Fibroblast of lung (primary cell): ENCODE results near the gene NTSR1.

Source experiments
- CTCF ChIP-seq, 2 donors: IDR thresholded peaks in 1 of 2; conservative IDR thresholded peaks in 1 of 2; 1 replicate in 1 of 2; 2 replicates in 1 of 2; pipeline ENCODE4 v1.5.1; 2011 to 2012; ENCODE audit warnings: low read length in 2 of 2, control low read depth in 1 of 2, inconsistent platforms in 1 of 2, low read depth in 1 of 2, mild to moderate bottlenecking in 1 of 2
- EZH2 ChIP-seq: IDR thresholded peaks from 2 replicates; pipeline ENCODE4 v1.5.1; 2012; ENCODE audit warnings: low read length, control low read depth, mild to moderate bottlenecking; ENCODE audit errors: missing control alignments

DNA sequence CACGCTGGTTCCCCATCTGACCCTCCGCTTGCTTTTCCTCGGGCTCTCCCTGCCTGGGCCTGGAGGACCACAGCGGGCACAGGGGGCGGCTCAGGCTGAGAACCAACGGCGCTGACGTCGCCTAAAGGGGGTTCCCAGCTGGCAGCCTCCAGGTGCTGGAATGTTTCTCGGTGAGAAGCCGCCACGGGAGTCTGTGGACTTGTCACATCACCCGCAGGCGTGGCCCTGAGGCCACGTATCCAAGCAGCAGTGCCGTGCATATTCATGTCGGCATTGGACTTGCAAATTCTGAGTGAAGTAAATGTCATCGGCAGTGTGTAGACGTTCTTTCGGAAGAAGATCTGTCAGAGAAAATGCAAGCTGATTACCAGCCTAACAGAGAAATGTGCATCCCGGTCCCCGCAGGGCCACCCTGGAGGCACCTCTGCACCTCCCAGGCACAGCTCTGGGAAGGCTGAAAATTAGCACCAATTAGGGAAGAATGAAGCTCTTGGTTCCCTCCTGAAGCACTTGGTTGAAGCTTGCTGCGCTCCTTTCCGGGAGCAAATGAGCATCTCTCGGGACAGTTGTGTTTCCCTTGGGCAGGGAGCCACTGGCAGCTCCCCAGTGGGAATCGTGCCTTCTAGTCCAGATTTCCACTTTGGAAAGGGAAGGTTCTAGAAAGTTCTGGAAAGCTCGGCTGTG, 24.3 kb downstream of the NTSR1 start:
- TF ChIP-seq CTCF (conservative IDR thresholded peaks at IDR 0.05 in 1 of 2, IDR thresholded peaks at IDR 0.05 in 1 of 2; ENCODE audit: low read depth in 1 of 2, low read length in 2 of 2) (no peak), EZH2 (no peak)
